GM18907 (cell line): Measurements from ENCODE around the gene KCNN1.
A peak's percentile ranks its signal among the peaks of the same experiment; 100 is the strongest.
"Not testable (repeated sequence)": the region's sequence is repeated elsewhere in the genome, so short reads cannot be mapped to it uniquely, and the experiment has no call there.

Experiments
- ATAC-seq: cut with Tn5 transposase; IDR thresholded peaks from one replicate; pipeline ENCODE4 v1.9.1; 2021; ENCODE audit warnings: mild to moderate bottlenecking, moderate library complexity; ENCODE audit not compliant: unreplicated experiment

Gene KCNN1

GRCh38 chr19:18021121-18021755 is 54.3 kb downstream of the KCNN1 start:
- no peak for ATAC-seq

GRCh38 chr19:18023622-18024251 is 56.8 kb downstream of the KCNN1 start:
- peak; percentile 39 for ATAC-seq

- no peak for ATAC-seq
Observed at GRCh38 chr19:18027151-18027550, 60.2 kb downstream of the KCNN1 start.

GRCh38 chr19:18029617-18030338 is 62.9 kb downstream of the KCNN1 start:
- no peak for ATAC-seq

- not testable (repeated sequence) for ATAC-seq
Observed at GRCh38 chr19:18031401-18031800, 64.5 kb downstream of the KCNN1 start.

GRCh38 chr19:18032102-18032501 is 65.2 kb downstream of the KCNN1 start:
- ATAC-seq, result not testable (repeated sequence)

GRCh38 chr19:18041054-18041453 is 74.1 kb downstream of the KCNN1 start:
- no peak for ATAC-seq

- ATAC-seq, result no peak
Observed at GRCh38 chr19:18043676-18044075, 76.8 kb downstream of the KCNN1 start.

GRCh38 chr19:18044825-18045304 is 78.0 kb downstream of the KCNN1 start:
- peak; percentile 85 for ATAC-seq

GRCh38 chr19:18045307-18046050 is 78.6 kb downstream of the KCNN1 start:
- no peak for ATAC-seq

GRCh38 chr19:18046059-18046718 is 79.3 kb downstream of the KCNN1 start:
- no peak for ATAC-seq

GRCh38 chr19:18049385-18049784 is 82.5 kb downstream of the KCNN1 start:
- no peak for ATAC-seq
